Measurements from ENCODE around the gene TIMP2.

GRCh38 chr17:78951967-78952551, 26.9 kb upstream of the TIMP2 start:
- TF ChIP-seq EP300 (IDR thresholded peaks at IDR 0.05) (no peak), POLR2A (IDR thresholded peaks at IDR 0.05) (no peak), CTCF (IDR thresholded peaks at IDR 0.05) (no peak)

All from gastroesophageal sphincter (tissue), 3 donors.